Smooth muscle cell (in vitro differentiated cells): Measurements from ENCODE around the gene SELENOO. TPM values are rescaled to one million over a fixed set of nuclear protein-coding genes. Genes with fewer than 3 reads are reported as not detected.

Source experiments
- DNase-seq: peaks from one replicate; lab custom pipeline; 2025; ENCODE audit not compliant: unreplicated experiment; lab: John Stamatoyannopoulos, UW
- H2AFZ ChIP-seq: fragments of 200-600 bp; sonication (generic); 2 replicates; pipeline ENCODE4 v1.6.0; 2016; ENCODE audit warnings: antibody characterized with exemption, low read depth, mild to moderate bottlenecking
- H3F3A ChIP-seq: fragments of 200-600 bp; sonication (generic); 2 replicates; pipeline ENCODE4 v1.6.0; 2017; ENCODE audit warnings: antibody characterized with exemption, low read depth
- H3K27ac ChIP-seq: fragments of 200-600 bp; sonication (generic); 2 replicates; pipeline ENCODE4 v1.5.1; 2016; ENCODE audit warnings: low read depth, mild to moderate bottlenecking
- H3K27me3 ChIP-seq: fragments of 200-600 bp; sonication (generic); 2 replicates; pipeline ENCODE4 v1.6.1; 2016; ENCODE audit warnings: low read depth, mild to moderate bottlenecking
- H3K36me3 ChIP-seq: fragments of 200-600 bp; sonication (generic); 2 replicates; pipeline ENCODE4 v1.5.1; 2016; ENCODE audit warnings: low read depth
- H3K4me1 ChIP-seq: fragments of 200-600 bp; sonication (generic); 2 replicates; pipeline ENCODE4 v1.5.1; 2016; ENCODE audit warnings: low read depth
- H3K4me2 ChIP-seq: fragments of 200-600 bp; sonication (generic); 2 replicates; pipeline ENCODE4 v1.6.0; 2016; ENCODE audit warnings: mild to moderate bottlenecking
- H3K4me3 ChIP-seq: fragments of 200-600 bp; sonication (generic); 2 replicates; pipeline ENCODE4 v1.5.1; 2016; ENCODE audit warnings: mild to moderate bottlenecking
- H3K79me2 ChIP-seq: fragments of 200-600 bp; sonication (generic); 2 replicates; pipeline ENCODE4 v1.6.0; 2016; ENCODE audit warnings: low read depth, mild to moderate bottlenecking
- H3K9ac ChIP-seq: fragments of 200-600 bp; sonication (generic); 2 replicates; pipeline ENCODE4 v1.6.0; 2016; ENCODE audit warnings: low read depth
- H3K9me3 ChIP-seq: fragments of 200-600 bp; sonication (generic); replicated peaks from 2 replicates; pipeline ENCODE4 v1.5.1; 2016; ENCODE audit warnings: low read depth
- H4K20me1 ChIP-seq: fragments of 200-600 bp; sonication (generic); 2 replicates; pipeline ENCODE4 v1.6.0; 2016; ENCODE audit warnings: low read depth
- WGBS: methylation state at CpG from one replicate; pipeline ENCODE4 v1.1.7; 2016; ENCODE audit warnings: low lambda C conversion rate; 5-methylcytosine and 5-hydroxymethylcytosine counted together
- polyA plus RNA-seq: library from polyadenylated mRNA; unstranded; fragments of >200 nt; fragmentation: Nextera tagmentation; extraction: Ambion mirVana; gene quantifications from 2 replicates; pipeline ENCODE4 v1.2.1, GENCODE V29; 2016
- total RNA-seq: library from RNA; depleted of rRNA; stranded (reverse); fragments of >200 nt; gene quantifications from 2 replicates; pipeline ENCODE4 v1.2.3, GENCODE V29; 2014
- TF ChIP-seq, protein P1 (sequence below): fragments of 200-600 bp; sonication (generic); IDR thresholded peaks from 2 replicates; pipeline ENCODE4 v1.5.1; 2017; ENCODE audit warnings: borderline replicate concordance, mild to moderate bottlenecking, antibody characterized with exemption; ENCODE audit not compliant: insufficient read depth, poor library complexity, severe bottlenecking

Gene SELENOO
- total and polyA plus RNA-seq, 2 experiments from 2014 or later, result 9.0 to 21.3 TPM

DNA sequence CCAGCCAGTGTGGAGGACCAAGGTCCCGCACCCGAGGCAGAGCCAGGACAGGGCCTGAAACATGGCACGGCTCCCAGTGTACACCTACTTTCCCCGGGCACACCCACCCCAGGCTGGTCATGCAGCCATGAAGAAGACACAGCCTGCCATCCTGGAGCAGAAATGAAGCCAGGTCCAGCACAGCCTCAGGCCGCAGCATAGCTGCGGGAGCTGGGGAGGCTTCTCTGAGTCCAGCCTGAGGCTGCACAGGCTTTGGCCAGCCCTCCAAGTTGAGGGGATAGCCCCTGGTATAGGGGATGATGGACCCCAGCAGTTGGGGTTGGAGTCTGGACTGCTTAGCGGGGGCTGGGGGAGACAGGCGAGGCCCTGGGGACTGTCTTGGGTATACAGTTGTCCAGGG is 53.1 kb downstream of the SELENOO start:
- H3K4me3 ChIP-seq, result no peak overlapping the region
- no peaks in the 10 kb centered on the region for H3K27me3 ChIP-seq
- DNase-seq, result no peak
- peaks cover 26% of the 10 kb centered on the region for H3F3A ChIP-seq
- H3K9me3 ChIP-seq, result no peaks in the 10 kb centered on the region
- 96% methylated on average over 8 of the region's 8 CpGs for WGBS
- peaks cover 9% of the 10 kb centered on the region for H3K4me1 ChIP-seq
- no peaks in the 10 kb centered on the region for H3K79me2 ChIP-seq
- TF ChIP-seq, protein P1, sequence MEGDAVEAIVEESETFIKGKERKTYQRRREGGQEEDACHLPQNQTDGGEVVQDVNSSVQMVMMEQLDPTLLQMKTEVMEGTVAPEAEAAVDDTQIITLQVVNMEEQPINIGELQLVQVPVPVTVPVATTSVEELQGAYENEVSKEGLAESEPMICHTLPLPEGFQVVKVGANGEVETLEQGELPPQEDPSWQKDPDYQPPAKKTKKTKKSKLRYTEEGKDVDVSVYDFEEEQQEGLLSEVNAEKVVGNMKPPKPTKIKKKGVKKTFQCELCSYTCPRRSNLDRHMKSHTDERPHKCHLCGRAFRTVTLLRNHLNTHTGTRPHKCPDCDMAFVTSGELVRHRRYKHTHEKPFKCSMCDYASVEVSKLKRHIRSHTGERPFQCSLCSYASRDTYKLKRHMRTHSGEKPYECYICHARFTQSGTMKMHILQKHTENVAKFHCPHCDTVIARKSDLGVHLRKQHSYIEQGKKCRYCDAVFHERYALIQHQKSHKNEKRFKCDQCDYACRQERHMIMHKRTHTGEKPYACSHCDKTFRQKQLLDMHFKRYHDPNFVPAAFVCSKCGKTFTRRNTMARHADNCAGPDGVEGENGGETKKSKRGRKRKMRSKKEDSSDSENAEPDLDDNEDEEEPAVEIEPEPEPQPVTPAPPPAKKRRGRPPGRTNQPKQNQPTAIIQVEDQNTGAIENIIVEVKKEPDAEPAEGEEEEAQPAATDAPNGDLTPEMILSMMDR, result no peak
- no peak overlapping the region for H3K9ac ChIP-seq
- no peak overlapping the region for H2AFZ ChIP-seq
- H3K27ac ChIP-seq, result no peak overlapping the region
- H3K4me2 ChIP-seq, result no peak overlapping the region
- no peaks in the 10 kb centered on the region for H3K36me3 ChIP-seq
- H4K20me1 ChIP-seq, result peaks cover 7% of the 10 kb centered on the region

DNA sequence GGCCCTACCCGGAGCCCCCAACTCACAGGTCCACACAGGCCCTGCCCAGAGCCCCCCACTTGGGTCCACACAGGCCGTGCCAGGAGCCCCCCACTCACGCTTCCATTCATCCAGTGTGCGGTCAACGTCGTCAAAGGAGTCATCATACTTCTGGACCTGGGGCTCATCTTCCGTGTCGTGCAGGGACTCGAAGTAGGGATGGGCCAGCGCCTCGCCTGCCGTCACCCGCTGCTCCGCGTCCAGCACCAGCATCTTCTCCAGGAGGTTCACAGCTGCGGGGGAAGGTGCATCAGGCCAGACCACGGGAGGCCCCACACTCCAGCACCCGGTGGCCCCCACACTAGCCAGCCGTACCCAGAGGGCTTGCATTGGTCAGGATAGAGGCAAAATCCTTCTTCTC is 54.3 kb downstream of the SELENOO start:
- no peak overlapping the region for H3K4me2 ChIP-seq
- no peaks in the 10 kb centered on the region for H3K36me3 ChIP-seq
- H3K79me2 ChIP-seq, result peaks cover 4% of the 10 kb centered on the region
- no peak overlapping the region for H3K27ac ChIP-seq
- peaks cover 2% of the 10 kb centered on the region for H4K20me1 ChIP-seq
- H3K9me3 ChIP-seq, result no peaks in the 10 kb centered on the region
- H3K9ac ChIP-seq, result no peak overlapping the region
- H3K27me3 ChIP-seq, result no peaks in the 10 kb centered on the region
- peaks cover 7% of the 10 kb centered on the region for H3K4me1 ChIP-seq
- TF ChIP-seq, protein P1, result no peak
- H2AFZ ChIP-seq, result no peak overlapping the region
- no peak overlapping the region for H3K4me3 ChIP-seq
- 93% methylated on average over 19 of the region's 19 CpGs for WGBS
- no peak for DNase-seq
- H3F3A ChIP-seq, result peaks cover 24% of the 10 kb centered on the region

DNA sequence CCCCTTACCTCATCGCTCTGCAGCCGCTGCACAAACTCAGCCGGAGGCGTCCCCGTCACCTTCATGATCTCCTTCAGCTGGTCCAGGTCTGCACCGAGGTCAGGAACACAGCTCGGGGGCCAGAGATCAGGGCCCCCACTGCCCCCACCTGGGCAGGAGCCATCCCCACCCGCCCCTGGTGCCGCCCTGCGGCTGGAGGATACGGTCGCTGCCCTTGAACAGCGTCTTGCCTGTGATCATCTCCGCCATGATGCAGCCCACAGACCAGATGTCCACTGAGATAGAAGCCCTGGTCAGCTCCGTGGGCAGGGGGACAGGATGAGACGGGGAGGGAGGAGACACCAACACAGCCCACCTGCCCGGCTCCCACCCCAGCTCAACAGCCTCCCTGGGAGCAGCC is 54.8 kb downstream of the SELENOO start:
- no peaks in the 10 kb centered on the region for H3K9me3 ChIP-seq
- no peak overlapping the region for H2AFZ ChIP-seq

More for the DNA sequence above, 54.8 kb downstream of the SELENOO start:
- Histone ChIP-seq H4K20me1 (no peaks in the 10 kb centered on the region), H3K4me3 (no peak overlapping the region), H3K79me2 (peaks cover 4% of the 10 kb centered on the region), H3K36me3 (no peaks in the 10 kb centered on the region), H3K27ac (no peak overlapping the region), H3K4me1 (peaks cover 7% of the 10 kb centered on the region), H3K9ac (no peak overlapping the region), H3K4me2 (no peak overlapping the region), H3F3A (peaks cover 20% of the 10 kb centered on the region), H3K27me3 (no peaks in the 10 kb centered on the region)
- TF ChIP-seq, protein P1, result no peak
- WGBS, result 97% methylated on average over 13 of the region's 17 CpGs
- no peak for DNase-seq
